ENCODE results near the gene KRT80.
"Not testable (repeated sequence)": the region's sequence is repeated elsewhere in the genome, so short reads cannot be mapped to it uniquely, and the experiment has no call there.

Gene KRT80

DNA sequence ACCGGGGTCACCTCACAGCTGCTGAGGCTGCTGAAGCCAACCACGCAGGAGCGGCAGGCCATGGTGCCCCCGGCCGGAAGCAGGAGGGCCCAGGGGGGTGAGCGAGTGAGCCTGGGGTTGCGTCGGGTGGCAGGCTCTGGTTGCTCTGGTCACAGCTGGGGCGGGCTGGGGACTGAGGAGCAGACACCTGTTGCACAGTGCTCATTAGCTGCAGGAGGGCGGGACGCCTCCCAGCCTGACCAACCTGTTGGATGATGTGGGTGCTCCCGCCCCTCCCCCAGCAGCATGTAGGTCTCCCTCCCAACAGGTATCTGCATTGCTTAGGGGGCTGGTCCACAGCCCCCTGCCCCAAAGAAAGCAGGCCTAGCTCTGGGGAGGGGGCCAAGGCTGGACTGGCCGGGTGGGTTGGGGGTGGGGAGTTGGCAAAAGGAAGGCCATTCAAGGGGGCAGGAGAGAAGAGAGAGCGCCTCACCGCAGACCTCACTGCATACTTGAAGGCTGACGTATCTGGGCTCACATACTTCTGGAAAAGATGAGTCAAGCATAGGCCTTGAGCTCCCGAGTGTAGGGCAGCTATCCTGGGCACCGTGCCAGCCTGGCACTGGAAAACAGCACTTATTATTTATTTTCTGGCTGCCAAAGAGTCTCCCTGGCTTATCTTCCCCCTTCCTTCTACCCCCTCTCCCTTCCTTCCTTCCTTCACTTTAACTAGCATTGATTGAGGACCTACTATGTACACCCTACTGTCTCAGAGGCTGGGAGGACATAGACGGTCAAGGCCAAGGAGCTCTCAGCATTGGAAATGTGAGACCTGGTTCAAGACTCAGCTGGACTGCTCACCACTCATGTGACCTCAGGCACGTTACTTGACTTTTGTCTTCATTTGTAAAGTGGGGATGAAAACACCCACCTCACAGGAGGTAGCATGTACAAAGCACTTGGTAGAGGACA is at the start of gene KRT80:
Gene KRT80 (minus strand): TSS at position 174 of the 951 bp plus-strand sequence. CDS start 112 bp downstream, at position 62.
- DNase-seq: no peak

- DNase-seq: no peak
Observed at GRCh38 chr12:52241205-52241842, 49.5 kb upstream of the KRT80 start.

- DNase-seq: not testable (repeated sequence)
Observed at GRCh38 chr12:52240247-52240646, 48.4 kb upstream of the KRT80 start.

GRCh38 chr12:52239767-52240166 is 48.0 kb upstream of the KRT80 start:
- DNase-seq: no peak

DNA sequence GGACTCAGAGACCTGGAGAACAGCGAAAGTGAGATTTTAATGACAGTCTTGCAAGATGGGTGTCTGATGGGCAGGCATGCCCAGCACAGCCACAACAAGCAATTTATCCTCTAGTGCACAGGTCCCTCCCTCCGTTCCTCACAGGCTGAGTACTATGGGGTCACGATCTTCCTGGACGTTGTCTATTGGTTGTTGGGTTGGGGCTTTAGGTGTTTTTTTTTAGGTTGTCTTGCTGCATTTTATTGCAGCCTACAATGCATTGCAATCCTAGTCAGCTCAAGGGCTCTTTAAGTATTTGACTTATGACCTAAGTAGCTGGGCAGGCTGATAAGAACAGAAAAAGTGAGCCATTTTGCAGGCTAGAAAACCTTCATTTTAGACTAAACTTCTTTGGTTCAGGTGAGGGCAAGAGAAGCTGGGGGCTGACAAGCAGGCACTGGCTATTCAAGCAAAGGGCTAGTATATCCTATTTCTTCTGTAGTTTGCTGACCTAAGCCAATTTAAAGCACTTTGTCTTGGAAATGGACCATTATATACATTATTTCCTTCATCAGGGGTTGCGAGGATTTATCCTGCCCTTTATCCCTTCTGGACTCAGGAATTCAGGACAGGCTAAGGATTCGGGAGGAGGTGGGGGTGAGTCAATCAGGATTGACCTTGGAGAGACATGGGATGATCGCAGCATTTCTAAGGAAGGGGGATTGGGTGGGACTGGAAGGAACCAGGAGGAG is 47.3 kb upstream of the KRT80 start:
- no peak for DNase-seq

- no peak for DNase-seq
Observed at GRCh38 chr12:52238207-52238840, 46.5 kb upstream of the KRT80 start.

DNA sequence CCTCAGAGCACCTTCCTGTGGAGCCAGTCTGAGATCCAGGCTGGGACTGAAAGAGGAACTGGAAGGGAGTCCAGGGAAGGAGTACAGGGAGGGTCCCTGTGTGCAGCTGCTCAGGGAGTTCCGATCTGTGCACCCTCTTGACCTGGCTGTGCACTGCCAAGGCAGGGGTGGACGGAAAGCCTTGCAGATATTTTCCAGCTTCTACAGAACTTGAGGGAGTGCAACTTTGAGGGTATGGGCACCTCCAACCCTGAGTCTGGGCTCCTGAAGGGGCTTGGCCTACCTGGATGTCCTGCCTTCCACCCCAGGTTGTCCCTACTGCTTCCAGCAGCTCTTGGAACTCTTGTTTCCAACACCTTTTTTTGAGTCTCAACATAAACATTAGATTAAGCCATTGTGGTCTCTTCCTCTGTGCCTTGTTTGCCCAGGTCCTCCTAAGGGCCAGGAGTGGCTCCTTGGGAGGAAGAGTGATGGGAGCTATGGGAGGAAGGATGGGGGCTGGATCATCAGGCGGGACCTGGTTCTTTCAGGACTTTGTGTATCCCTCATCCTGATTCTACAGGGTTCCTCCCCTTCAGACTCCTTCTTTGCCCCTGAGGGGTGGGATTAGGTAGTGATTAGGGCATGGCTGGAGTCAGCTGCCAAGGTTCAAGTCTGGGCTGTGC is 44.7 kb upstream of the KRT80 start:
- no peak for DNase-seq

DNA sequence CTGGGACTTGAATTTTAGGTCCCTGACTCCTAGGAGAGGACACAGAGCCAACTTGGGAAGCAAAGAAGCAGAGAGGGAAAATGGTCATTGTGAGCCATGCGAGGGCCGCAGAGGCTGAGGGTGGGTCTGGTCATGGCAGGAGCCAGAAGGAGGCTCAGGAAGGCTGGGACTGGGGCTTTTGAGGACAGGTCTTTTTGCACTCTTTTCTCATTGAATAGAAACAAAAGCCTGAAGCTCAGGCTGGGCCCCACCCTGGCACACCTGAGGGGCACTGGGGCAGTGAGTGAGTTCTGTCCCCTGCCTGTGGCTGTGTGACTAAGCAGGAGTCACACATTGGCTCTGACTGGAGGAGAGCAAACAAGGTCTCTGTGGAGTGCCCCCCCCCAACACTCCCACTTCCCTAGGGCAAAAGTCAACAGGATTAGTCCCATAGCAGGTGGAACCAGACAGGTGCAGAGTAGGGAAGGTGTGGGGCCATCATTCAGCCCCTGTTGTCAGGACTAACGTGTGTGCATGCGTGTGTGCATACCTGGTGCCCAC is 44.1 kb upstream of the KRT80 start:
- no peak for DNase-seq

DNA sequence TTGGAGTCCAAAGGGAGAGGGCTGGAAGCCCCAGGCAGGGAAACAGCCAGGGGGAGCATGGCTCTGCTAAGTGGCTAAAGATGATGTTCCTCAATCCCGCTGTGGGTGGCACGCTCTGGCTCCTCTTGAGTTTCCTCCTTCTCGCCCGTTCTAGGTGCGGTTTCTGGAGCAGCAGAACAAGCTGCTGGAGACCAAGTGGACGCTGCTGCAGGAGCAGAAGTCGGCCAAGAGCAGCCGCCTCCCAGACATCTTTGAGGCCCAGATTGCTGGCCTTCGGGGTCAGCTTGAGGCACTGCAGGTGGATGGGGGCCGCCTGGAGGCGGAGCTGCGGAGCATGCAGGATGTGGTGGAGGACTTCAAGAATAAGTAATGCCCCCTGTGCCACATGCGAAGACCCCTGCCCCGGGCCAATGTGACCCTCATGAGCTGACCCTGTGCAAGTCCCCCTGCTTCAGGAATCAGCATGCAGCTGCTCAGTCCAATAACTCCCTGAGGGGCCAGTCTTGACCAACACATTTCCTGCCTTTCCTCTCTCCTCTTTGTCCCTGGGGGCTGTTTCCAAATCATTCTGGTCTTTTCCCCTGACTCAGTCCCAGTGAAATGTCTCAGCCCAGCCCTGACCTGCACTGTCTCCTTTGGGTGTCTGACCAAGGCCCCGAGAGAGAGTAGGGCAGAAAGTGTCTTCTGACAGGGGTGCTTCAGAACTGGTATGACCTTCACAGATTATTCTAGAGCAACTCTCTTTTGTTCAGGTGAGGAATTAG is 43.4 kb upstream of the KRT80 start:
- no peak for DNase-seq

GRCh38 chr12:52234223-52234810 is 42.5 kb upstream of the KRT80 start:
- DNase-seq: no peak

- no peak for DNase-seq
Observed at GRCh38 chr12:52233462-52234207, 41.8 kb upstream of the KRT80 start.

- no peak for DNase-seq
Observed at GRCh38 chr12:52232674-52233461, 41.1 kb upstream of the KRT80 start, which contains the start of gene KRT7. TSS of gene KRT7 (plus strand) at chr12:52233243. CDS start at chr12:52233297, 54 bp downstream.

- no peak for DNase-seq
Observed at GRCh38 chr12:52232203-52232673, 40.4 kb upstream of the KRT80 start.

DNA sequence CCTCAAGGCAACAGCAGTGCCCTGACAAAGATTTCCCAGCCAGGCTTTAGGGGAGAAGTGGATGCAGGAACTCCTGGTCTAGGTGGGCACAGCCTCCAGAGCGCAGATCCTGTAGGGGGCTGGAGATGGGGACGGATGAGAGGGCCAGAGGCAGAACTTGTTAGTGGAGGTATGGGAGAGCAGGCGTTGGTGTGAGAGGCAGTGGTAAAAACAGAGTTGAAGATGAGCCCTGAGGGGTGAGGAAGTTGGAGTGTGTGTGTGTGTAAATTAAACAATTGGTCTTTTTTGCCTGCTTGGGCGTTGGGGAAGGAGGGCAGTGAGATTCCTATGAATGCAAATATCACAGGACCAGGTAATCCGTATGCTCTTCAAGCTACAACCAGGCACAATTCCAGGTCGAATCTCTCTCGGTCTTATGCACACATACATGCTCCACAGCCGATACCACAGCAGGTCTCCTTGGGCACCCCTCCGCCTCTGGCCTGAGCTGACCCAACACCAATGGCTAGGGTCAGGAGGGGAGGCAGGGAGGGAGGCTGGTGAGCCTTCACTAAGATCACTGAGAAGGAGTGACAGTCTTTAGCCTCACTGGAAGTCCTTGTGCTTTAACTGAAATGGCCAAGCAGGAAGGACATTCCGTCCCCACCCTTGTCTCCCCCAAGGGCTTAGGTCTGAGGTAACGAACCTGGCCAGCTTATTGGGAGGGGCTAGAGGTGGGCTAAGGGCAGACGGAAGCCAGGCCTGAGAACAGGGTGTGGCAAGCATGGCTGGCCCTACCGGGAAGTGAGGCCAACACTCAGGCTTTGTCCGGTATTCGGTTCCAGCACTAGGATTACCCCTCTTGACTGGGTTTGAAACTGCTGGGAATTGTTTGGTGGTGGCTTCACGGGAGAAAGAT is 39.7 kb upstream of the KRT80 start:
- DNase-seq: no peak

DNA sequence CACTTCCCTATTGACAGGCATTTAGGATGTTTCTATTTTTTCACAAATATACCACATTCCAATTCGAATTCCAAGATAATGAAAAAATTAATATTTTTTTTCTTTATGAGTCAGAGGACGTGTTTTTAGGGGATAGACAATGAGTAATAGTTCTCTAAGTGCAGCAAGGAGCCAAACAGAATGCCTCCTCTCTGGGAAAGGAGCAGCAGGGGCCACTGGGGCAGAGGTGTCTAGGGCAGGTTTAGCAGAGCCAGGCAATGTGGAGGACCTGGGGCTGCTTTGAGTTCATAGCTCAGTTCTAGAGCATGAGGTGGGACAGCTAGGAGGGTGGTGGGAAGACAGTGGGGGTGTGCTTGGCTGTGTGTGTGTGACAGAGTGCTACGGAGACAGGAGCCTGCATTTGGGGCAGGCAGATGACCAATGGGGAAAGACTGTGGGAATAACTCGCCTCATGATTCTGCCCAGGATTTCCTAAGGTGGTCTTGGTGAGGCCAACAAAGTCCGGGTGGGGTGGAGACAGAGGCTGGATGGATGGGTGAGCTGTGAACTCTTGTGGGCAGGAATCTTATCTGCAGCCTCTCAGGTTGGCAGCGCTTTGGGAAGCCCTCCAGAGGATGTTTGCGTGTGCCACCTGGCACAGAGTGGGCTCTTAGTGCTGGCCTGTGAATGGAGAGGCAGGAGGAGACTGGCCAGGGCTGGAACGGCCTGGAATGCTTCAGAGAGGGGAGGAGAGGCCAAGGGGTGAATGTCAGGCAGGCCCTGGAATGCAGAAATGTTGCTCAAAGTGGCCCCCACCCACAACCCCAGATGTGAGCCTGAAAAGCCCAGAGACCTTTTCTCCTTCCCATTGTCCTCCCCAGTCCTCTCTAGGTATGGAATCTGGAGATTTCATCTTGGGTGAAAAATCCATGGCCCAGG is 38.8 kb upstream of the KRT80 start:
- DNase-seq: no peak

- DNase-seq: no peak
Observed at GRCh38 chr12:52229836-52230343, 38.1 kb upstream of the KRT80 start.

GRCh38 chr12:52228931-52229330 is 37.1 kb upstream of the KRT80 start:
- no peak for DNase-seq

Measured in activated CD8-positive, alpha-beta memory T cell treated with anti-CD3 and anti-CD28 coated beads, Interleukin-2, amount 50 U/mL, for 4 hours (primary cell).